KMS-11 (cell line): ENCODE data around the gene STOX1.
"Not testable (repeated sequence)": the region's sequence is repeated elsewhere in the genome, so short reads cannot be mapped to it uniquely, and the experiment has no call there.

Experiments
- H2AFZ ChIP-seq: fragments of 200-600 bp; sonication (generic); 2 replicates; pipeline ENCODE4 v1.6.1; 2016; ENCODE audit warnings: antibody characterized with exemption, mixed run types, low read depth
- H3K27ac ChIP-seq: fragments of 200-600 bp; sonication (generic); 2 replicates; pipeline ENCODE4 v1.6.1; 2016; ENCODE audit warnings: mild to moderate bottlenecking, mixed run types
- H3K27me3 ChIP-seq: fragments of 200-600 bp; sonication (generic); 2 replicates; pipeline ENCODE4 v1.6.1; 2017; ENCODE audit warnings: mild to moderate bottlenecking, low read depth, mixed run types, moderate library complexity; ENCODE audit not compliant: insufficient read depth
- H3K36me3 ChIP-seq: fragments of 200-600 bp; sonication (generic); 2 replicates; pipeline ENCODE4 v1.6.1; 2017; ENCODE audit warnings: mild to moderate bottlenecking, mixed run types; ENCODE audit not compliant: insufficient read depth
- H3K4me1 ChIP-seq: fragments of 200-600 bp; sonication (generic); 2 replicates; pipeline ENCODE4 v1.6.1; 2016; ENCODE audit warnings: mild to moderate bottlenecking, low read depth, mixed run types; ENCODE audit not compliant: poor library complexity, severe bottlenecking
- H3K4me2 ChIP-seq: fragments of 200-600 bp; sonication (generic); 2 replicates; pipeline ENCODE4 v1.7.0; 2016; ENCODE audit warnings: mild to moderate bottlenecking, mixed run types
- H3K4me3 ChIP-seq: fragments of 200-600 bp; sonication (generic); IDR thresholded peaks from 2 replicates; pipeline ENCODE4 v1.6.1; 2017; ENCODE audit warnings: low read depth, low read length, mixed read lengths; ENCODE audit not compliant: insufficient read depth
- H3K79me2 ChIP-seq: fragments of 200-600 bp; sonication (generic); 2 replicates; pipeline ENCODE4 v1.6.1; 2016; ENCODE audit warnings: low read depth, mixed run types; ENCODE audit not compliant: insufficient read depth
- H3K9ac ChIP-seq: fragments of 200-600 bp; sonication (generic); 2 replicates; pipeline ENCODE4 v1.6.1; 2016; ENCODE audit warnings: mild to moderate bottlenecking, mixed run types
- H4K20me1 ChIP-seq: fragments of 200-600 bp; sonication (generic); 2 replicates; pipeline ENCODE4 v1.6.1; 2016; ENCODE audit warnings: mild to moderate bottlenecking, mixed run types; ENCODE audit not compliant: insufficient read depth
- TF ChIP-seq, protein P1 (sequence below): fragments of 200-600 bp; sonication (generic); conservative IDR thresholded peaks from 2 replicates; pipeline ENCODE4 v1.6.1; 2017; ENCODE audit warnings: low read depth, mild to moderate bottlenecking, antibody characterized with exemption, low read length, moderate library complexity, mixed read lengths

Gene STOX1

GRCh38 chr10:68832601-68833000 is 5.3 kb downstream of the STOX1 start:
- H3K36me3 ChIP-seq = no peaks in the 10 kb centered on the region
- no peaks in the 10 kb centered on the region for H3K79me2 ChIP-seq
- no peak overlapping the region for H3K9ac ChIP-seq
- H3K4me3 ChIP-seq = no peak overlapping the region
- H3K27me3 ChIP-seq = no peaks in the 10 kb centered on the region
- TF ChIP-seq, protein P1, sequence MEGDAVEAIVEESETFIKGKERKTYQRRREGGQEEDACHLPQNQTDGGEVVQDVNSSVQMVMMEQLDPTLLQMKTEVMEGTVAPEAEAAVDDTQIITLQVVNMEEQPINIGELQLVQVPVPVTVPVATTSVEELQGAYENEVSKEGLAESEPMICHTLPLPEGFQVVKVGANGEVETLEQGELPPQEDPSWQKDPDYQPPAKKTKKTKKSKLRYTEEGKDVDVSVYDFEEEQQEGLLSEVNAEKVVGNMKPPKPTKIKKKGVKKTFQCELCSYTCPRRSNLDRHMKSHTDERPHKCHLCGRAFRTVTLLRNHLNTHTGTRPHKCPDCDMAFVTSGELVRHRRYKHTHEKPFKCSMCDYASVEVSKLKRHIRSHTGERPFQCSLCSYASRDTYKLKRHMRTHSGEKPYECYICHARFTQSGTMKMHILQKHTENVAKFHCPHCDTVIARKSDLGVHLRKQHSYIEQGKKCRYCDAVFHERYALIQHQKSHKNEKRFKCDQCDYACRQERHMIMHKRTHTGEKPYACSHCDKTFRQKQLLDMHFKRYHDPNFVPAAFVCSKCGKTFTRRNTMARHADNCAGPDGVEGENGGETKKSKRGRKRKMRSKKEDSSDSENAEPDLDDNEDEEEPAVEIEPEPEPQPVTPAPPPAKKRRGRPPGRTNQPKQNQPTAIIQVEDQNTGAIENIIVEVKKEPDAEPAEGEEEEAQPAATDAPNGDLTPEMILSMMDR = no peak
- no peak overlapping the region for H3K27ac ChIP-seq
- H3K4me2 ChIP-seq = no peak overlapping the region
- H4K20me1 ChIP-seq = no peaks in the 10 kb centered on the region
- no peak overlapping the region for H2AFZ ChIP-seq
- peaks cover 6% of the 10 kb centered on the region for H3K4me1 ChIP-seq

- Histone ChIP-seq H3K36me3 (no peaks in the 10 kb centered on the region), H2AFZ (no peak overlapping the region), H3K27me3 (no peaks in the 10 kb centered on the region), H4K20me1 (no peaks in the 10 kb centered on the region), H3K4me2 (no peak overlapping the region), H3K79me2 (no peaks in the 10 kb centered on the region), H3K4me1 (no peaks in the 10 kb centered on the region), H3K27ac (no peak overlapping the region), H3K4me3 (no peak overlapping the region), H3K9ac (no peak overlapping the region)
- TF ChIP-seq, protein P1 = no peak
These were observed 10.4 kb downstream of the STOX1 start for GRCh38 chr10:68837626-68838322.

DNA sequence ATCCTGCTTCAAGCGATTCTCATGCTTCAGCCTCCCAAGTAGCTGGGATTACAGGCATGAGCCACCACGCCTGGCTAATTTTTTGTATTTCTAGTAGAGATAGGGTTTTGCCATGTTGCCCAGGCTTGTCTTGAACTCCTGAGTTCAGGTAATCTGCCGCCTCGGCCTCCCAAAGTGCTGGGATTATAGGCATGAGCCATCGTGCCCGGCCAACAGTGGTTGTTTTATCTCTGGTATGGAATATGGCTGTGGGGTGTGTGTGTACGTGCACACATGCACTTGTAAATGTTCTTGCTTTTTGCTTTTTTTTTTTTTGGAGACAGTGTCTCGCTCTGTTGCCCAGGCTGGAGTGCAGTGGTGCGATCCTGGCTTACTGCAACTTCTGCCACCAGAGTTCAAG is 13.3 kb downstream of the STOX1 start:
- H3K4me1 ChIP-seq, H3K9ac ChIP-seq, H3K27ac ChIP-seq, H3K27me3 ChIP-seq, H2AFZ ChIP-seq, H3K36me3 ChIP-seq, H3K4me3 ChIP-seq, H3K4me2 ChIP-seq, H4K20me1 ChIP-seq, H3K79me2 ChIP-seq: not testable (repeated sequence)

DNA sequence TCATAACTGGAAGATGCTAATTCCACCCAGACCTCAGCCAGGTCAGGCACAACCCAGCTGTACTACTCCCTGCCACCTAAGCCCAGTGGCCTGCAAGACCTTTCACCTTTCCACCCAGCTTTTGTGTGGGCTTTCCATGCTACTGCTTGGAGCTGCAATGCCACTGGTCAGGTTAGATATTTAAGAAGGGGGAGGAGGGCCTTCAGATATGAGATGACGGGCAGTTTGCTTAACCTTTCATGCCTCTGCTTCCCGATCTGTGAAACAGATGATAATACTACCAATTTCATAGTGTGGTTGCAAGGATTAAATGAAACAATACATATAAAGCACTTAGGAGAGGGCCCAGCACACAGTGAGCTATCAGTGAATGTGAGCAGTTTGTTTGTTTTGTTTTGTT is 20.9 kb downstream of the STOX1 start:
- Histone ChIP-seq H3K79me2 (no peaks in the 10 kb centered on the region), H3K27me3 (no peaks in the 10 kb centered on the region), H2AFZ (no peak overlapping the region), H3K4me2 (no peak overlapping the region), H3K4me3 (no peak overlapping the region), H3K27ac (no peak overlapping the region), H3K36me3 (no peaks in the 10 kb centered on the region), H4K20me1 (no peaks in the 10 kb centered on the region), H3K4me1 (no peaks in the 10 kb centered on the region), H3K9ac (no peak overlapping the region)
- TF ChIP-seq, protein P1 = no peak

DNA sequence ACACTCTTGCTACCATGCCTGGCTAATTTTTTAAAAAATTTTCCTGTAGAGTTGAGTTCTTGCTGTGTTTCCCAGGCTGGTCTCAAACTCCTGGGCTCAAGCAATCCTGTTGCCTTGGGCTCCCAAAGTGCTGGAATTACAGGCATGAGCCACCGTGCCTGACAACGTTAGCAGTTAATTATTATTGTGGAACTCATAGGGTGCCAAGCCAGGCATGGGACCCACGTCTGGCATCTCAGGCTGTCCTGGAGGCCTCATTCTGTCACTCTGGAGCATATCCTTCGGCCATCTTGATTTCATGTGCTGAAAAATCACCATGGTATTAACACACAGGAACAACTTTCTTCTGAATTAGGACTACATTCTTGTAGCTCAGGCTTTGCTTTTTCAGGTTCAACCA is 21.5 kb downstream of the STOX1 start:
- H3K79me2 ChIP-seq = no peaks in the 10 kb centered on the region
- H2AFZ ChIP-seq = no peak overlapping the region
- no peaks in the 10 kb centered on the region for H3K27me3 ChIP-seq
- no peaks in the 10 kb centered on the region for H3K4me1 ChIP-seq
- TF ChIP-seq, protein P1 = no peak
- H3K27ac ChIP-seq = no peak overlapping the region
- no peaks in the 10 kb centered on the region for H4K20me1 ChIP-seq
- H3K9ac ChIP-seq = no peak overlapping the region
- H3K4me2 ChIP-seq = no peak overlapping the region
- H3K4me3 ChIP-seq = no peak overlapping the region
- H3K36me3 ChIP-seq = no peaks in the 10 kb centered on the region
